Measurements from ENCODE around the gene RPL36. TPM values are rescaled to one million over a fixed set of nuclear protein-coding genes. Genes with fewer than 3 reads are reported as not detected.

RPL36 gene
- total RNA-seq, 1 donor from 2014 or later, result 943 TPM

- no peak overlapping the region for H3K9ac ChIP-seq (ENCODE audit: low read length)
- no peaks in the 10 kb centered on the region for H3K9me3 Mint-ChIP-seq (ENCODE audit: unreplicated experiment)
- FAIRE-seq (no peak), DNase-seq (ENCODE audit: low read depth) (no peak)
- H3K9me3 ChIP-seq (ENCODE audit: insufficient read depth, low read depth, low read length), result no peaks in the 10 kb centered on the region
- peak overlapping the region; percentile 23 for H3K27ac Mint-ChIP-seq (ENCODE audit: unreplicated experiment)
- no peaks in the 10 kb centered on the region for H3K4me1 ChIP-seq (ENCODE audit: insufficient read depth, low read length)
- H3K4me3 Mint-ChIP-seq (ENCODE audit: unreplicated experiment), result peak overlapping the region; percentile 74
- no peak for TF ChIP-seq EZH2 (IDR thresholded peaks at IDR 0.05; ENCODE audit: insufficient read depth, low read length)
- TF ChIP-seq CTCF (IDR thresholded peaks at IDR 0.05; ENCODE audit: insufficient read depth, low read depth, low read length), result no peak
- H3K79me2 ChIP-seq (ENCODE audit: insufficient read depth, low read length), result peaks cover 12% of the 10 kb centered on the region
- no peak overlapping the region for H3K27ac ChIP-seq (ENCODE audit: low read depth, low read length)
- no peaks in the 10 kb centered on the region for H3K27me3 Mint-ChIP-seq (ENCODE audit: low read depth, unreplicated experiment)
- peaks cover 6% of the 10 kb centered on the region for H4K20me1 ChIP-seq (ENCODE audit: insufficient read depth, low read length)
- peaks cover 3% of the 10 kb centered on the region for H3K36me3 Mint-ChIP-seq (ENCODE audit: low read depth, unreplicated experiment)
- no peaks in the 10 kb centered on the region for H3K36me3 ChIP-seq (ENCODE audit: insufficient read depth, low read length)
- peaks cover 4% of the 10 kb centered on the region for H3K4me1 Mint-ChIP-seq (ENCODE audit: low read depth, unreplicated experiment)
- H2AFZ ChIP-seq (ENCODE audit: low read depth, low read length), result no peak overlapping the region
- H3K4me2 ChIP-seq (ENCODE audit: low read length), result no peak overlapping the region
- H3K27me3 ChIP-seq (ENCODE audit: insufficient read depth, low read length), result no peaks in the 10 kb centered on the region
- no peak overlapping the region for H3K4me3 ChIP-seq (ENCODE audit: insufficient read depth, low read depth, low read length)
These were observed 8.0 kb upstream of the RPL36 start for GRCh38 chr19:5682107-5682482.

- no peak overlapping the region for H3K4me3 ChIP-seq (ENCODE audit: insufficient read depth, low read depth, low read length)
- H3K4me2 ChIP-seq (ENCODE audit: low read length), result no peak overlapping the region
- Mint-ChIP-seq H3K27ac (ENCODE audit: unreplicated experiment) (no peak overlapping the region), H3K4me3 (ENCODE audit: unreplicated experiment) (peak overlapping the region; percentile 8), H3K9me3 (ENCODE audit: unreplicated experiment) (peaks cover 2% of the 10 kb centered on the region), H3K27me3 (ENCODE audit: low read depth, unreplicated experiment) (no peaks in the 10 kb centered on the region), H3K4me1 (ENCODE audit: low read depth, unreplicated experiment) (peaks cover 4% of the 10 kb centered on the region), H3K36me3 (ENCODE audit: low read depth, unreplicated experiment) (peaks cover 3% of the 10 kb centered on the region)
- peaks cover 6% of the 10 kb centered on the region for H4K20me1 ChIP-seq (ENCODE audit: insufficient read depth, low read length)
- H3K27ac ChIP-seq (ENCODE audit: low read depth, low read length), result no peak overlapping the region
- FAIRE-seq, result no peak
- no peak overlapping the region for H3K9ac ChIP-seq (ENCODE audit: low read length)
- peaks cover 12% of the 10 kb centered on the region for H3K79me2 ChIP-seq (ENCODE audit: insufficient read depth, low read length)
- no peaks in the 10 kb centered on the region for H3K4me1 ChIP-seq (ENCODE audit: insufficient read depth, low read length)
- no peaks in the 10 kb centered on the region for H3K36me3 ChIP-seq (ENCODE audit: insufficient read depth, low read length)
- no peak for TF ChIP-seq CTCF (IDR thresholded peaks at IDR 0.05; ENCODE audit: insufficient read depth, low read depth, low read length)
- TF ChIP-seq EZH2 (IDR thresholded peaks at IDR 0.05; ENCODE audit: insufficient read depth, low read length), result no peak
- H2AFZ ChIP-seq (ENCODE audit: low read depth, low read length), result no peak overlapping the region
- no peaks in the 10 kb centered on the region for H3K9me3 ChIP-seq (ENCODE audit: insufficient read depth, low read depth, low read length)
- no peak for DNase-seq (ENCODE audit: low read depth)
- no peaks in the 10 kb centered on the region for H3K27me3 ChIP-seq (ENCODE audit: insufficient read depth, low read length)
These were observed 6.8 kb upstream of the RPL36 start for GRCh38 chr19:5683177-5683886.

GRCh38 chr19:5684694-5685430, 5.2 kb upstream of the RPL36 start:
- FAIRE-seq, result no peak
- no peaks in the 10 kb centered on the region for H3K36me3 ChIP-seq (ENCODE audit: insufficient read depth, low read length)
- H3K4me2 ChIP-seq (ENCODE audit: low read length), result no peak overlapping the region
- H3K9ac ChIP-seq (ENCODE audit: low read length), result no peak overlapping the region
- peaks cover 6% of the 10 kb centered on the region for H4K20me1 ChIP-seq (ENCODE audit: insufficient read depth, low read length)
- Mint-ChIP-seq H3K4me3 (ENCODE audit: unreplicated experiment) (no peak overlapping the region), H3K36me3 (ENCODE audit: low read depth, unreplicated experiment) (peaks cover 3% of the 10 kb centered on the region), H3K27me3 (ENCODE audit: low read depth, unreplicated experiment) (no peaks in the 10 kb centered on the region), H3K27ac (ENCODE audit: unreplicated experiment) (no peak overlapping the region), H3K9me3 (ENCODE audit: unreplicated experiment) (peaks cover 3% of the 10 kb centered on the region), H3K4me1 (ENCODE audit: low read depth, unreplicated experiment) (peaks cover 4% of the 10 kb centered on the region)
- TF ChIP-seq EZH2 (IDR thresholded peaks at IDR 0.05; ENCODE audit: insufficient read depth, low read length), result no peak
- no peak for TF ChIP-seq CTCF (IDR thresholded peaks at IDR 0.05; ENCODE audit: insufficient read depth, low read depth, low read length)
- no peaks in the 10 kb centered on the region for H3K9me3 ChIP-seq (ENCODE audit: insufficient read depth, low read depth, low read length)
- no peaks in the 10 kb centered on the region for H3K27me3 ChIP-seq (ENCODE audit: insufficient read depth, low read length)
- no peak overlapping the region for H2AFZ ChIP-seq (ENCODE audit: low read depth, low read length)
- no peak overlapping the region for H3K4me3 ChIP-seq (ENCODE audit: insufficient read depth, low read depth, low read length)
- DNase-seq (ENCODE audit: low read depth), result no peak
- peaks cover 4% of the 10 kb centered on the region for H3K79me2 ChIP-seq (ENCODE audit: insufficient read depth, low read length)
- H3K27ac ChIP-seq (ENCODE audit: low read depth, low read length), result no peak overlapping the region
- no peaks in the 10 kb centered on the region for H3K4me1 ChIP-seq (ENCODE audit: insufficient read depth, low read length)
